Panc1 (cell line): ENCODE measurements around the gene VSTM2L. TPM values are rescaled to one million over a fixed set of nuclear protein-coding genes. Genes with fewer than 3 reads are reported as not detected.

Source experiments
- ATAC-seq: fragments of 200-7000 bp; cut with Tn5 transposase; 2 replicates; pipeline ENCODE4 v1.9.1; 2020; ENCODE audit warnings: mild to moderate bottlenecking, moderate library complexity
- BruUV-seq: library from RNA; stranded (reverse); fragments of 400-500 nt; replicated peaks from 2 replicates; lab custom pipeline; 2021; lab: Mats Ljungman, UMichigan
- CTCF ChIA-PET: fragments of 300-600 bp; sonication (Branson Sonifier 250); formaldehyde crosslinking; loops from one replicate; lab custom pipeline; 2022; ENCODE audit warnings: antibody characterized with exemption; lab: Charles Lee
- POLR2A ChIA-PET: fragments of 300-600 bp; sonication (Branson Sonifier 250); formaldehyde crosslinking; loops from one replicate; lab custom pipeline; 2022; ENCODE audit warnings: antibody characterized with exemption; lab: Charles Lee
- DNase-seq: peaks from one replicate; pipeline ENCODE4 v3.0.0-alpha.2; 2010; ENCODE audit warnings: low read depth, low spot score
- H3K27ac ChIP-seq: 2 replicates; pipeline ENCODE4 v1.5.1; 2011; ENCODE audit warnings: mild to moderate bottlenecking, low read length, inconsistent platforms
- H3K27me3 ChIP-seq: fragments of 200-500 bp; sonication (Bioruptor generic); 2 replicates; pipeline ENCODE4 v1.6.0; 2014; ENCODE audit warnings: low read length, inconsistent platforms; ENCODE audit not compliant: control insufficient read depth, insufficient read depth
- H3K36me3 ChIP-seq: fragments of 200-500 bp; sonication (Bioruptor generic); 2 replicates; pipeline ENCODE4 v1.5.1; 2014; ENCODE audit warnings: inconsistent platforms, mild to moderate bottlenecking, low read length, moderate library complexity; ENCODE audit not compliant: control insufficient read depth, insufficient read depth
- H3K4me1 ChIP-seq: 2 replicates; pipeline ENCODE4 v1.5.1; 2011; ENCODE audit warnings: inconsistent platforms, mild to moderate bottlenecking, low read length, moderate library complexity; ENCODE audit not compliant: control insufficient read depth, insufficient read depth
- H3K4me3 ChIP-seq, 2 experiments: 2 replicates each; pipeline ENCODE4 v1.5.1; 2011 to 2012; ENCODE audit warnings: low read depth in 2 of 2, low read length in 2 of 2, mild to moderate bottlenecking in 2 of 2, inconsistent platforms in 1 of 2, moderate library complexity in 1 of 2
- H3K9me3 ChIP-seq: fragments of 200-500 bp; sonication (Bioruptor generic); 2 replicates; pipeline ENCODE4 v1.5.1; 2014; ENCODE audit warnings: low read depth, mild to moderate bottlenecking, inconsistent platforms, low read length, moderate library complexity; ENCODE audit not compliant: control insufficient read depth, insufficient read depth
- POLR2AphosphoS5 ChIP-seq: IDR thresholded peaks from 2 replicates; pipeline ENCODE4 v1.6.1; 2012; ENCODE audit warnings: mild to moderate bottlenecking, low read depth, low read length, moderate library complexity
- SIN3A ChIP-seq: IDR thresholded peaks from 2 replicates; pipeline ENCODE4 v1.6.1; 2012; ENCODE audit warnings: low read depth, mild to moderate bottlenecking, low read length, moderate library complexity, borderline replicate concordance; ENCODE audit not compliant: insufficient read depth
- TCF7L2 ChIP-seq: IDR thresholded peaks from 2 replicates; pipeline ENCODE4 v1.6.1; 2011; ENCODE audit warnings: mild to moderate bottlenecking, low read depth, low read length, inconsistent platforms
- in situ Hi-C: cut with HindIII; loops from 2 replicates; pipeline ENCODE4 v1.10.0; 2016; ENCODE audit warnings: low sequenced_read_pairs, low pct_unique_long_range_greater_than_20kb
- intact Hi-C: fragments of 100-400 bp; cut with micrococcal nuclease; formaldehyde crosslinking; loops from one replicate; pipeline ENCODE4 v1.10.0; 2022; ENCODE audit not compliant: unreplicated experiment
- total RNA-seq: library from RNA; stranded (reverse); gene quantifications from one replicate; pipeline ENCODE4 v1.2.1, GENCODE V29; 2021; ENCODE audit not compliant: unreplicated experiment
- TF ChIP-seq, protein P1 (sequence below), 2 experiments: IDR thresholded peaks; 2 replicates each; pipeline ENCODE4 v1.6.1; 2011 to 2012; ENCODE audit warnings: low read depth in 2 of 2, control low read depth in 1 of 2, low read length in 1 of 2, mild to moderate bottlenecking in 1 of 2, moderate library complexity in 1 of 2; ENCODE audit not compliant: insufficient read depth in 1 of 2
- TF ChIP-seq, protein P2 (sequence below): fragments of 450-650 bp; IDR thresholded peaks from 2 replicates; pipeline ENCODE4 v1.5.1; 2017; ENCODE audit warnings: mild to moderate bottlenecking

Gene VSTM2L
- total RNA-seq, 1 experiment from 2014 or later, result 16.0 TPM

DNA sequence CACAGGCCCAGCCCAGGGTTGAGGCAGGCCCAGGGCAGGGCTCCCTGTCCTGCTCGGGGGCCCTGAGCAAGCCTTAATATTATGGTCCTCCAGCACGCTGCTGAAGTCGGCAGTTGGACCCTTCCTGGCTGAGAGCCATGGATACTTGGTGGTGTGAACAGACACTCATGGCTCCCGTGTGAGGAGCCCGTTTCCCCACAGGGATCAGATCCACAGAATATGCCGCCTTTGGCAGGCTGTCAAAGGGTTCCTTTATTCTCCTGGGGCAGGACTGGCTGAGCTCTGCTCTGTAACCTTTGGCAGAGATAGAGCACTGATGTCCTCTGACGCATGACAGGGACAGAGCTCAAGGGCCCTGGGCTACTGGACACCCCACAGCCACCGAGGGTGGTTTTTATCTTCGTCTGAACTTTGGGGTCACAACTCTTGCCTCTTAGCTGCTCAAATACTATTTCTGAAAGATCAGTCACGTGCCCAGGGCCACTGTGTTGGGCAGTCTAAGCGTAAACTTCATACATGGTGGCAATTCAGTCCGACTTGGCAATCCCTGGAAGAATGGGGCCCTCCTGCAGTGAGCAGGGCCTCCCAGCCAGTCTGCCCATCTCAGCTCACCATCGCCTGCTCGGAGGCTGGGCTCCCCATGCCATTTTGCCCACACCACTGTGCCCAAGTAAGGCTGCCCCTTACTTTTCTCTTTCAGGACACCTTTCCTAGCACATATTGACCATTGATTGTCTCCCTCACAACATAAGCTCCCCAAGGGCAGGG lies 81.3 kb downstream of the VSTM2L start:
- H3K9me3 ChIP-seq, result no peaks in the 10 kb centered on the region
- no TSS peak for BruUV-seq
- TF ChIP-seq, protein P1, sequence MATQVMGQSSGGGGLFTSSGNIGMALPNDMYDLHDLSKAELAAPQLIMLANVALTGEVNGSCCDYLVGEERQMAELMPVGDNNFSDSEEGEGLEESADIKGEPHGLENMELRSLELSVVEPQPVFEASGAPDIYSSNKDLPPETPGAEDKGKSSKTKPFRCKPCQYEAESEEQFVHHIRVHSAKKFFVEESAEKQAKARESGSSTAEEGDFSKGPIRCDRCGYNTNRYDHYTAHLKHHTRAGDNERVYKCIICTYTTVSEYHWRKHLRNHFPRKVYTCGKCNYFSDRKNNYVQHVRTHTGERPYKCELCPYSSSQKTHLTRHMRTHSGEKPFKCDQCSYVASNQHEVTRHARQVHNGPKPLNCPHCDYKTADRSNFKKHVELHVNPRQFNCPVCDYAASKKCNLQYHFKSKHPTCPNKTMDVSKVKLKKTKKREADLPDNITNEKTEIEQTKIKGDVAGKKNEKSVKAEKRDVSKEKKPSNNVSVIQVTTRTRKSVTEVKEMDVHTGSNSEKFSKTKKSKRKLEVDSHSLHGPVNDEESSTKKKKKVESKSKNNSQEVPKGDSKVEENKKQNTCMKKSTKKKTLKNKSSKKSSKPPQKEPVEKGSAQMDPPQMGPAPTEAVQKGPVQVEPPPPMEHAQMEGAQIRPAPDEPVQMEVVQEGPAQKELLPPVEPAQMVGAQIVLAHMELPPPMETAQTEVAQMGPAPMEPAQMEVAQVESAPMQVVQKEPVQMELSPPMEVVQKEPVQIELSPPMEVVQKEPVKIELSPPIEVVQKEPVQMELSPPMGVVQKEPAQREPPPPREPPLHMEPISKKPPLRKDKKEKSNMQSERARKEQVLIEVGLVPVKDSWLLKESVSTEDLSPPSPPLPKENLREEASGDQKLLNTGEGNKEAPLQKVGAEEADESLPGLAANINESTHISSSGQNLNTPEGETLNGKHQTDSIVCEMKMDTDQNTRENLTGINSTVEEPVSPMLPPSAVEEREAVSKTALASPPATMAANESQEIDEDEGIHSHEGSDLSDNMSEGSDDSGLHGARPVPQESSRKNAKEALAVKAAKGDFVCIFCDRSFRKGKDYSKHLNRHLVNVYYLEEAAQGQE (IDR thresholded peaks at IDR 0.05; ENCODE audit: insufficient read depth in 1 of 2, low read depth in 2 of 2, low read length in 1 of 2), result no peak
- TF ChIP-seq SIN3A (no peak), POLR2AphosphoS5 (no peak)
- H3K27me3 ChIP-seq, result no peaks in the 10 kb centered on the region
- no peaks in the 10 kb centered on the region for H3K36me3 ChIP-seq
- POLR2A ChIA-PET, result no interaction called here
- H3K27ac ChIP-seq, result no peak overlapping the region
- in situ Hi-C loops, result no loop called here
- no peak for DNase-seq
- 0 out of 2 replicates have a peak, but pooled peaks have one; percentile 31 for ATAC-seq
- intact Hi-C loops, result no loop called here
- no peaks in the 10 kb centered on the region for H3K4me1 ChIP-seq
- CTCF ChIA-PET, result interaction anchor here (1.0 kb wide), 1 partner anchor 8 kb away, joined by 5 read pairs; no protein-coding TSS in a partner anchor
- no peak overlapping the region for H3K4me3 ChIP-seq

DNA sequence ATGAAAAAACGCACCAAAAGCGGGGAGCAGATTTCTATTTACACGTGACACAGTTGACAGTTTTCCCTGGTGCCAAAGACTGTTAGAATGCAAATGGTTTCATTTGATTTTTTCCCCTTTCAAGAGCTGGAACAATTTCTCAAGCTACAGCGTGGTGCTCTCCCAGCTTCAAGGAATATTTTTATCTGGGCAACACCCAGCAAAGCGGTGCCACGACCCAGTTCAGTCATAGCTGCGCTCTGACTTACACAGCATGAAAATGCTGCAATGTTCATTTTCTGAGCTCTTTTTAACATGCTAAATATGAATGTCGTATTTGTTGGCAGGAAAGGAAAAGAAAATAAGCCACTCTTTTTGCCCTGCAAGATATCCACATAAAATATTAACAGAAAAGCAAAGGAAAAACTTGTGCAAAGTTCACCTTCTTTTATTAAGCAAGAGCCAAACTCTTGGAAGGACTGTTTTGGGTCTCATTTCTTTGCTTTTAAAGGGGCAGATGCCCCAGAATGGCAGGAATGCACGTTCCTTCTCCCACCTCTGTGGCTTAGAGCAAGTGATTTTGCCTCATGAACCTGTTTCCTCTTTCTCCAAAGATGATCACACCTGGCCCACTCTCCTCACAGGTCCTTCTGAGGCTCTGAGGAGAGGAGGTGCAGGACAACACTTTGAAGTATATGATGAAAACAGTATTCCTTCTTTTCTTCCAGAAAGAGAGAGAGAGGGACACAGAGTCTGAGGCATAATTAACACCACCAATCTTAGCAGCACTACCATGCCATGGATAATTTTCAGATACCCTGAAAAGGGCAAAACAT lies 83.3 kb downstream of the VSTM2L start:
- Histone ChIP-seq H3K4me1 (no peaks in the 10 kb centered on the region), H3K4me3 (no peak overlapping the region), H3K27ac (no peak overlapping the region), H3K36me3 (no peaks in the 10 kb centered on the region), H3K27me3 (no peaks in the 10 kb centered on the region), H3K9me3 (no peaks in the 10 kb centered on the region)
- TF ChIP-seq, protein P1 (IDR thresholded peaks at IDR 0.05; ENCODE audit: insufficient read depth in 1 of 2, low read depth in 2 of 2, low read length in 1 of 2), result no peak
- TF ChIP-seq, protein P2, sequence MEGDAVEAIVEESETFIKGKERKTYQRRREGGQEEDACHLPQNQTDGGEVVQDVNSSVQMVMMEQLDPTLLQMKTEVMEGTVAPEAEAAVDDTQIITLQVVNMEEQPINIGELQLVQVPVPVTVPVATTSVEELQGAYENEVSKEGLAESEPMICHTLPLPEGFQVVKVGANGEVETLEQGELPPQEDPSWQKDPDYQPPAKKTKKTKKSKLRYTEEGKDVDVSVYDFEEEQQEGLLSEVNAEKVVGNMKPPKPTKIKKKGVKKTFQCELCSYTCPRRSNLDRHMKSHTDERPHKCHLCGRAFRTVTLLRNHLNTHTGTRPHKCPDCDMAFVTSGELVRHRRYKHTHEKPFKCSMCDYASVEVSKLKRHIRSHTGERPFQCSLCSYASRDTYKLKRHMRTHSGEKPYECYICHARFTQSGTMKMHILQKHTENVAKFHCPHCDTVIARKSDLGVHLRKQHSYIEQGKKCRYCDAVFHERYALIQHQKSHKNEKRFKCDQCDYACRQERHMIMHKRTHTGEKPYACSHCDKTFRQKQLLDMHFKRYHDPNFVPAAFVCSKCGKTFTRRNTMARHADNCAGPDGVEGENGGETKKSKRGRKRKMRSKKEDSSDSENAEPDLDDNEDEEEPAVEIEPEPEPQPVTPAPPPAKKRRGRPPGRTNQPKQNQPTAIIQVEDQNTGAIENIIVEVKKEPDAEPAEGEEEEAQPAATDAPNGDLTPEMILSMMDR, result no peak
- TF ChIP-seq SIN3A (no peak), TCF7L2 (no peak), POLR2AphosphoS5 (no peak)
- intact Hi-C loops (no loop called here), in situ Hi-C loops (no loop called here)
- POLR2A ChIA-PET, result interaction anchor here (0.6 kb wide), 1 partner anchor 341 kb away, joined by 4 read pairs; no protein-coding TSS in a partner anchor
- ATAC-seq (no peak), DNase-seq (no peak)
- CTCF ChIA-PET, result interaction anchor here (0.7 kb wide), 1 partner anchor 104 kb away, joined by 5 read pairs; no protein-coding TSS in a partner anchor
- no TSS peak for BruUV-seq
